Calu3 (cell line): Measurements from ENCODE around the gene ZNF579. TPM values are rescaled to one million over a fixed set of nuclear protein-coding genes. Genes with fewer than 3 reads are reported as not detected.

Source experiments
- BruUV-seq: library from RNA; stranded (reverse); fragments of 400-500 nt; replicated peaks from 2 replicates; lab custom pipeline; 2021; lab: Mats Ljungman, UMichigan
- CTCF ChIA-PET: fragments of 300-600 bp; sonication (Branson Sonifier 250); formaldehyde crosslinking; loops from one replicate; lab custom pipeline; 2022; ENCODE audit warnings: antibody characterized with exemption; lab: Charles Lee
- DNase-seq: peaks from one replicate; pipeline ENCODE4 v3.0.0; 2022
- H3K27ac Mint-ChIP-seq: one replicate; pipeline ENCODE4 v1.8.0; 2022; ENCODE audit warnings: mixed read lengths; ENCODE audit not compliant: unreplicated experiment
- H3K27me3 Mint-ChIP-seq: one replicate; pipeline ENCODE4 v1.8.0; 2022; ENCODE audit warnings: mixed read lengths; ENCODE audit not compliant: unreplicated experiment
- H3K36me3 Mint-ChIP-seq: one replicate; pipeline ENCODE4 v1.8.0; 2022; ENCODE audit warnings: mild to moderate bottlenecking, moderate library complexity, mixed read lengths; ENCODE audit not compliant: insufficient read depth, unreplicated experiment
- H3K4me1 Mint-ChIP-seq: one replicate; pipeline ENCODE4 v1.8.0; 2022; ENCODE audit warnings: mild to moderate bottlenecking, low read depth, mixed read lengths; ENCODE audit not compliant: unreplicated experiment
- H3K4me3 Mint-ChIP-seq: one replicate; pipeline ENCODE4 v1.8.0; 2022; ENCODE audit warnings: mild to moderate bottlenecking, low read depth, moderate library complexity, mixed read lengths; ENCODE audit not compliant: unreplicated experiment
- H3K9me3 Mint-ChIP-seq: one replicate; pipeline ENCODE4 v1.8.0; 2022; ENCODE audit warnings: low read depth, mixed read lengths; ENCODE audit not compliant: unreplicated experiment
- intact Hi-C: fragments of 100-400 bp; cut with micrococcal nuclease; formaldehyde crosslinking; loops from one replicate; pipeline ENCODE4 v1.10.0; 2022; ENCODE audit not compliant: unreplicated experiment
- total RNA-seq: library from RNA; stranded (reverse); gene quantifications from 2 replicates; pipeline ENCODE4 v1.2.3, GENCODE V29; 2022
- TF ChIP-seq, protein P1 (sequence below): fragments of 200-600 bp; IDR thresholded peaks from one replicate; pipeline ENCODE4 v1.8.0; 2022; ENCODE audit warnings: antibody characterized with exemption; ENCODE audit not compliant: unreplicated experiment

The ZNF579 gene
- total RNA-seq, 1 experiment from 2014 or later, result 29.8 TPM

DNA sequence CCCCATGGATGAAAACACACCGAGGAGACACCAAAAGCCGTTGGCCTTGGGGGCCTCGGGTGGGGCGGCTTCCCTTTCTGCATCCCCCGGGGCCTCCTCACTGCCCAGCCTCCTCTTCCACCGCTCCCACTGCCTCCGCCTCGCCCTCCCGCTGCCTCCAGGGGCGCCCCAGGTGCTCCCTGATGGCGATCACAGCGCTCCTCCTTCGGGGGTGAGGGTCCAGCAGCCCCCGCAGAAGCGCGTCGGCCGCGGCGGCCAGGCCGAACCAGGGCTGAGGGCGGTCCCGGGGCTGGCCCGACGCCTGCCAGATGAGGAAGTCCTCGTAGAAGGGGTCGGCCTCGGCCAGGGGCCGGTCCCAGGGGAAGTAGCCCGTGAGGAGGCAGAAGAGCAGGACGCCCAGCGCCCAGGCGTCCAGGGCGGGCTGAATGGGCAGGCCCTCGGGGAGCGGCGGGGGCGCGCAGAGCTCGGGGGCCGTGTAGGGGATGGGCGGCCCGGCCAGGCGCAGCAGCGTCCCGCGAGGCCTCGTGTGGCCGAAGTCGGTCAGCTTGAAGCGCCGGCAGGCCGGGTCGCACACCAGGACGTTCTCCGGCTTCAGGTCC, 50.9 kb downstream of the ZNF579 start:
- Mint-ChIP-seq H3K9me3 (no peaks in the 10 kb centered on the region), H3K4me1 (no peaks in the 10 kb centered on the region), H3K27me3 (no peaks in the 10 kb centered on the region), H3K4me3 (no peak overlapping the region), H3K27ac (no peak overlapping the region), H3K36me3 (no peaks in the 10 kb centered on the region)
- TF ChIP-seq, protein P1, sequence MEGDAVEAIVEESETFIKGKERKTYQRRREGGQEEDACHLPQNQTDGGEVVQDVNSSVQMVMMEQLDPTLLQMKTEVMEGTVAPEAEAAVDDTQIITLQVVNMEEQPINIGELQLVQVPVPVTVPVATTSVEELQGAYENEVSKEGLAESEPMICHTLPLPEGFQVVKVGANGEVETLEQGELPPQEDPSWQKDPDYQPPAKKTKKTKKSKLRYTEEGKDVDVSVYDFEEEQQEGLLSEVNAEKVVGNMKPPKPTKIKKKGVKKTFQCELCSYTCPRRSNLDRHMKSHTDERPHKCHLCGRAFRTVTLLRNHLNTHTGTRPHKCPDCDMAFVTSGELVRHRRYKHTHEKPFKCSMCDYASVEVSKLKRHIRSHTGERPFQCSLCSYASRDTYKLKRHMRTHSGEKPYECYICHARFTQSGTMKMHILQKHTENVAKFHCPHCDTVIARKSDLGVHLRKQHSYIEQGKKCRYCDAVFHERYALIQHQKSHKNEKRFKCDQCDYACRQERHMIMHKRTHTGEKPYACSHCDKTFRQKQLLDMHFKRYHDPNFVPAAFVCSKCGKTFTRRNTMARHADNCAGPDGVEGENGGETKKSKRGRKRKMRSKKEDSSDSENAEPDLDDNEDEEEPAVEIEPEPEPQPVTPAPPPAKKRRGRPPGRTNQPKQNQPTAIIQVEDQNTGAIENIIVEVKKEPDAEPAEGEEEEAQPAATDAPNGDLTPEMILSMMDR, result no peak
- no peak for DNase-seq
- CTCF ChIA-PET, result interaction anchor here (0.7 kb wide), 1 partner anchor 76 kb away, joined by 4 read pairs; no protein-coding TSS in a partner anchor
- intact Hi-C loops, result no loop called here
- no TSS peak for BruUV-seq

GRCh38 chr19:55528030-55528803, 52.4 kb downstream of the ZNF579 start:
- TF ChIP-seq, protein P1, result no peak
- H3K27ac Mint-ChIP-seq, result no peak overlapping the region
- no peak for DNase-seq
- H3K36me3 Mint-ChIP-seq, result no peaks in the 10 kb centered on the region
- no peaks in the 10 kb centered on the region for H3K27me3 Mint-ChIP-seq
- no TSS peak for BruUV-seq
- intact Hi-C loops, result no loop called here
- no peaks in the 10 kb centered on the region for H3K9me3 Mint-ChIP-seq
- H3K4me3 Mint-ChIP-seq, result no peak overlapping the region
- CTCF ChIA-PET, result no interaction called here
- H3K4me1 Mint-ChIP-seq, result no peaks in the 10 kb centered on the region

DNA sequence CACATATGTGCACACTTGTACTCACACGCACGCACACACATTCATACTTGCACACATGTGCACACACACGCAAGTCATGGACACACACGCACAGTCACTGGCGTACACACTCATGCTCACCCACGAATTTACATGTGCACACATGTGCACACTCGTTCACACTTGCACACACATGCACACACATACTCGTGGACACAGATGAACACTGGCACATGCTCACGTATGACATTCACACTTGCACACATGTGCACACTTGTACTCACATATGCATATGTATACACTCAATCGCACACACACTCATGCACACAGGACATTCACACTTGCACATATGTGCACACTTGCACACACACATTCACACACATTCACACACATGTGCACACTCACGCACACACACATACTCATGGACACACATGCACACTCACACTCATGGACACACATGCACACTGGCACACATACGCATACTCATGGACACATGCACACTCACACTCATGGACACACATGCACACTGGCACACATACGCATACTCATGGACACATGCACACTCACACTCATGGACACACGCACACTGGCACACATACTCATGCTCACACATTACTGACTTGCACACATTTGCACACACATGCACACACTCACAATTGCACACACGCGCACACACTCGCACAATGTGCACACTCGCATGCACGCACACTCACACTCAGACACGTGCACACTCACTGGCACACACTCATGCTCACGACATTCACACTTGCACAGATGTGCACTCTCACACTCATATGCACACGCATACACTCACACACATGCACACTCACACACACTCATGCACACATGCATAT, 53.2 kb downstream of the ZNF579 start:
- DNase-seq, result no peak
- TF ChIP-seq, protein P1, result no peak
- no peaks in the 10 kb centered on the region for H3K9me3 Mint-ChIP-seq
- H3K36me3 Mint-ChIP-seq, result no peaks in the 10 kb centered on the region
- no peaks in the 10 kb centered on the region for H3K4me1 Mint-ChIP-seq
- no TSS peak for BruUV-seq
- H3K27ac Mint-ChIP-seq, result no peak overlapping the region
- intact Hi-C loops, result no loop called here
- no peaks in the 10 kb centered on the region for H3K27me3 Mint-ChIP-seq
- CTCF ChIA-PET, result interaction anchor here (0.6 kb wide), 1 partner anchor 47 kb away, joined by 3 read pairs; no protein-coding TSS in a partner anchor
- H3K4me3 Mint-ChIP-seq, result no peak overlapping the region

Other genes with a start within 250 kb of the ZNF579 start
- 16.1 and 23.5 TPM in 2 replicates for gene KMT5C, start 241.0 kb downstream of the ZNF579 start, total RNA-seq
- gene COX6B2, start 226.1 kb downstream of the ZNF579 start, total RNA-seq, result 1.4 and 3.4 TPM in 2 replicates
- not detected in 2 replicates for gene GARIN5B, start 217.6 kb downstream of the ZNF579 start, total RNA-seq
- 0.97 and 1.3 TPM in 2 replicates for gene IL11, start 210.4 kb downstream of the ZNF579 start, total RNA-seq
- gene TMEM190, start 204.0 kb downstream of the ZNF579 start, total RNA-seq, result not detected in 2 replicates
- 38.8 and 49.4 TPM in 2 replicates for gene TMEM238, start 196.6 kb downstream of the ZNF579 start, total RNA-seq
- gene RPL28, start 194.9 kb downstream of the ZNF579 start, total RNA-seq, result 1,462 and 1,520 TPM in 2 replicates
- gene UBE2S, start 173.1 kb downstream of the ZNF579 start, total RNA-seq, result 239 and 287 TPM in 2 replicates
- gene SHISA7, start 137.5 kb downstream of the ZNF579 start, total RNA-seq, result not detected in 2 replicates
- 41.6 and 44.9 TPM in 2 replicates for gene ISOC2, start 119.2 kb downstream of the ZNF579 start, total RNA-seq
- gene C19orf85, start 116.1 kb downstream of the ZNF579 start, total RNA-seq, result not detected in 2 replicates
- gene ZNF628, start 104.2 kb downstream of the ZNF579 start, total RNA-seq, result 11.9 and 13.0 TPM in 2 replicates
- 49.6 and 60.6 TPM in 2 replicates for gene NAT14, start 95.7 kb downstream of the ZNF579 start, total RNA-seq
- gene SSC5D, start 92.4 kb downstream of the ZNF579 start, total RNA-seq, result 0.26 and 0.69 TPM in 2 replicates
- gene SBK2, start 43.7 kb downstream of the ZNF579 start, total RNA-seq, result not detected in 2 replicates
- 0.57 and 0.78 TPM in 2 replicates for gene SBK3, start 35.3 kb downstream of the ZNF579 start, total RNA-seq
- gene FIZ1, start 18.7 kb upstream of the ZNF579 start, total RNA-seq, result 18.6 and 23.0 TPM in 2 replicates
- gene ZNF524, start 19.4 kb upstream of the ZNF579 start, total RNA-seq, result 18.5 and 21.8 TPM in 2 replicates
- gene ZNF865, start 24.8 kb upstream of the ZNF579 start, total RNA-seq, result 29.6 and 30.9 TPM in 2 replicates
- gene ZNF784, start 43.7 kb upstream of the ZNF579 start, total RNA-seq, result 6.0 and 7.1 TPM in 2 replicates
- gene ZNF580, start 60.2 kb upstream of the ZNF579 start, total RNA-seq, result 35.6 TPM in 2 replicates
- 33.0 and 33.1 TPM in 2 replicates for gene ZNF581, start 62.8 kb upstream of the ZNF579 start, total RNA-seq
- gene CCDC106, start 67.4 kb upstream of the ZNF579 start, total RNA-seq, result 12.7 and 18.3 TPM in 2 replicates
- gene U2AF2, start 74.2 kb upstream of the ZNF579 start, total RNA-seq, result 286 and 309 TPM in 2 replicates
- 162 and 180 TPM in 2 replicates for gene EPN1, start 94.4 kb upstream of the ZNF579 start, total RNA-seq
- not detected in 2 replicates for gene NLRP9, start 157.6 kb upstream of the ZNF579 start, total RNA-seq
- not detected in 2 replicates for gene RFPL4A, start 178.2 kb upstream of the ZNF579 start, total RNA-seq
- not detected in 2 replicates for gene RFPL4AL1, start 188.3 kb upstream of the ZNF579 start, total RNA-seq